NCI-H748 (cell line): ENCODE results near the gene SPEG.

Source experiments
- DNase-seq: peaks from one replicate; lab custom pipeline; 2025; ENCODE audit not compliant: unreplicated experiment; lab: John Stamatoyannopoulos, UW

Gene SPEG

GRCh38 chr2:219475697-219476651 is 41.3 kb downstream of the SPEG start:
- DNase-seq = peak; percentile 63

GRCh38 chr2:219476652-219477151 is 42.1 kb downstream of the SPEG start:
- DNase-seq = no peak

GRCh38 chr2:219477179-219477578 is 42.5 kb downstream of the SPEG start:
- DNase-seq = no peak

DNA sequence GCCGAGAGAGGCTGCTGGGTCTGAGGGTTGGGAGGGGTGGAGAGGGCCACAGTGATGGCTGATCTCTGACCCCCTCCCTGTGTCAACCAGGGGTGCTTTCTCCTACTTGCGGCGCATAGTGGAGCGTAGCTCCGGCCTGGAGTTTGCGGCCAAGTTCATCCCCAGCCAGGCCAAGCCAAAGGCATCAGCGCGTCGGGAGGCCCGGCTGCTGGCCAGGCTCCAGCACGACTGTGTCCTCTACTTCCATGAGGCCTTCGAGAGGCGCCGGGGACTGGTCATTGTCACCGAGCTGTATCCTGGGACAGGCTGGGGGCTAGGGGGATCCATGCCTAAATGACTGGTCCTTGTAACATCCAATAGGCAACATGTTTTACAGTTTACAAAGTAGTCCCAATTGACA is 43.2 kb downstream of the SPEG start:
- no peak for DNase-seq

DNA sequence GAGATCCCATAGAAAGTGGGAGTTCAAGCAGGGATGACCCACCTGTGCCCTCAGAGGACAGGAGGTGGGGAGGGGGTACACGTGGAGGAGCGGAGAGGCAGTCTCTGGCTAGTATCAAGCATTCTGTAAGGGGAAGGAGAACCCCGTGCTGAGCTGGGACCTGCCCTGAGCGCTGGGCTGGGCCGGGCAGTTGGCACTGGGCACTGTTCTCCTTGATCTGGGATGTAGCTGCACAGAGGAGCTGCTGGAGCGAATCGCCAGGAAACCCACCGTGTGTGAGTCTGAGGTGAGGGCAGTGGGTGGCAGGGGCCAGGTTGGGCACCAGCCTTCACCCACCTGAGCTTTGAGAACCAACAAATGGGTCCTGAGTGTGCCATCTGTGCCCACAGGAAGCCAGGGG is 44.3 kb downstream of the SPEG start:
- DNase-seq = no peak

- no peak for DNase-seq
These were observed 45.4 kb downstream of the SPEG start for GRCh38 chr2:219480004-219480403.

DNA sequence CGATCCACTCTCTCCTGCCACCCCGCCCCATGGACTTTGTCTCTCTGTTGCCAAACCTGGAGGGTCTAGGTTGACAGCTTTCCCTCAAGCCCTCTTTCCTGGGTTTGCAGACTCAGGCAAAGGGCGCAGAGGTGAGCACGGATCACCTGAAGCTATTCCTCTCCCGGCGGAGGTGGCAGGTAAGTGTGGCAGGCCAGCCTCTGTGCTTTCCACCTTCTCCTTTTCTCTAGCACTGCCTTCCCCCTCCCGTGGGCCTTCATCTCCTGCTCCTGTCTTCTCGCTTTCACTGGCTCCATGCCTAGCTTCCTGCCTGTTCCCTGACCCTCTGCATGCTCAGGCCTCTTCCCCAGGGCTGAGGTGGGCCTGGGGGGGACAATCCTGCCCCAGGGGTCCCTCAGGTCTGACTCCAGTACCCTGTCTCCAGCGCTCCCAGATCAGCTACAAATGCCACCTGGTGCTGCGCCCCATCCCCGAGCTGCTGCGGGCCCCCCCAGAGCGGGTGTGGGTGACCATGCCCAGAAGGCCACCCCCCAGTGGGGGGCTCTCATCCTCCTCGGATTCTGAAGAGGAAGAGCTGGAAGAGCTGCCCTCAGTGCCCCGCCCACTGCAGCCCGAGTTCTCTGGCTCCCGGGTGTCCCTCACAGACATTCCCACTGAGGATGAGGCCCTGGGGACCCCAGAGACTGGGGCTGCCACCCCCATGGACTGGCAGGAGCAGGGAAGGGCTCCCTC is 48.2 kb downstream of the SPEG start:
- DNase-seq = no peak

- DNase-seq = peak; percentile 39
These were observed 49.1 kb downstream of the SPEG start for GRCh38 chr2:219483451-219484342.

GRCh38 chr2:219484343-219485200 is 49.9 kb downstream of the SPEG start:
- DNase-seq = peak; percentile 57

DNA sequence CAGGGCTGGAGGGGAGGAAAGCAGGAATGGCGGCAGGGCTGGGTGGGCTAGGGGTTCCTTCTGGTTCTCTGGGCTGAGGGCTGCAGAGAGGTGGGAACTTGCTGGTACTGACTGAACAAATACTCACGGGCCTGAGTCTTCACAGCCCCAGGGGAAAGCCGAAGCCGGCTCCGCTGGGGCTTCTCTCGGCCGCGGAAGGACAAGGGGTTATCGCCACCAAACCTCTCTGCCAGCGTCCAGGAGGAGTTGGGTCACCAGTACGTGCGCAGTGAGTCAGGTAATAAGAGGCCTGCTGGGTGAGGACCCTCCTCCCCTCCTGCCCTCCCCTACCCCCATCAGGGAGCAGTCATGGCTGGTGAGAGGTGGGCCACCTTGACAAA is 50.5 kb downstream of the SPEG start:
- no peak for DNase-seq

DNA sequence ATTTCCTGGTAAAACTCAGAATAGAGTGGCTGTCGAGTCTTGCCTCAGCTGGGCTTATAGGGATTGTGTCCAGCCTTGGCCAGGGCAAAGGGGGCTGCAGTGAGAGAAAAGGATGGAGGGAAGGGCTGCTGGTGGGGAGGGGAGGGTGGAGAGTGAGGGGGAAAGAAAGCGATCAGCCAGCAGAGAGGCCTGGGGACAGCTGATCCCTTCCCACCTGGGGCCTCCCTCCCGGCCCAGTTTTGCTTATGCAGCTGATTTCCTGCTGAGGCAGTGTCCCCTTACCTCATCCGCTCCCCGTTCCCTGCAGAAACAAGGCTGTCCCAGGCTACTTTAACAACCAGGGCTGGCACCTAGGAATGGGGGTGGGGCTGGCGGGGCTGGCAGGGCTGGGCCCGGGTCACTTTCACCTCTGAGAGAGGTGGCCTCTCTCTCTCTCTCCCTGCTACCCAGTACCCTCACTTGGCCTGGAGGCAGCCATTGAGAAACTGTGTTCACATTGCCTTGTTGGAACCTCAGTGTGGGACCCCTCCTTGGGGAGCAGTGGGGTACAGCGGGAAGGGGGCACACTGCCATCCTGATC is 51.8 kb downstream of the SPEG start:
- no peak for DNase-seq

- no peak for DNase-seq
These were observed 53.7 kb downstream of the SPEG start for GRCh38 chr2:219488149-219488843.

- DNase-seq = no peak
These were observed 54.2 kb downstream of the SPEG start for GRCh38 chr2:219488844-219489194.

- no peak for DNase-seq
These were observed 54.7 kb downstream of the SPEG start for GRCh38 chr2:219489315-219489714.

DNA sequence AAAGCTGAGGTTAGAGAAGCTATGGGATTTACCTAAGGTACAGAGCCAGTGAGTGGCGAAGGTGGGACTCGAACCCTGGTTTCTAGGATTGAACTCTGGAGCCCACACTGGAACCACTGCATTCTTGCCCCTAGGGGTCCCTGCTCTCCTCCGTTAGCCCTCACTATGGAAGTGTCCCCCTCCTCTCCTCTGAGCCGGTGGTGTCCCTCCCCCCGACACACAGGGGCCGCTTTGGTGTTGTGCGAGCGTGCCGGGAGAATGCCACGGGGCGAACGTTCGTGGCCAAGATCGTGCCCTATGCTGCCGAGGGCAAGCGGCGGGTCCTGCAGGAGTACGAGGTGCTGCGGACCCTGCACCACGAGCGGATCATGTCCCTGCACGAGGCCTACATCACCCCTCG is 55.5 kb downstream of the SPEG start:
- DNase-seq = no peak

DNA sequence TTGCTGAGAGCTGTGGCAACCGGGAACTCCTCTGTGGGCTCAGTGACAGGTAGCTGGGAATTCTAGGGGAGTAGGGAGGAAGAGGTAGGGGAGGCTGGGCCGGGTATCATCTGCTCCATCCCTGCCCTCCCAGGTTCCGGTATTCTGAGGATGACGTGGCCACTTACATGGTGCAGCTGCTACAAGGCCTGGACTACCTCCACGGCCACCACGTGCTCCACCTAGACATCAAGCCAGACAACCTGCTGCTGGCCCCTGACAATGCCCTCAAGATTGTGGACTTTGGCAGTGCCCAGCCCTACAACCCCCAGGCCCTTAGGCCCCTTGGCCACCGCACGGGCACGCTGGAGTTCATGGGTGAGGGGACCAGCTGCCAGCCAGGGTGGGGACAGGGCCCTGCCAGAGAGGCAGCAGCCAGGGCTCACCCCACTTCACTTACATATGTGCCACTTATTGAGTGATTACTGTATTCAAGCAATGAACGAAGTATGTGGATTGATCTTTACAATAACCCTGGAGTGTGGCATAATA is 56.0 kb downstream of the SPEG start:
- no peak for DNase-seq

- DNase-seq = no peak
These were observed 56.8 kb downstream of the SPEG start for GRCh38 chr2:219491278-219491963.

DNA sequence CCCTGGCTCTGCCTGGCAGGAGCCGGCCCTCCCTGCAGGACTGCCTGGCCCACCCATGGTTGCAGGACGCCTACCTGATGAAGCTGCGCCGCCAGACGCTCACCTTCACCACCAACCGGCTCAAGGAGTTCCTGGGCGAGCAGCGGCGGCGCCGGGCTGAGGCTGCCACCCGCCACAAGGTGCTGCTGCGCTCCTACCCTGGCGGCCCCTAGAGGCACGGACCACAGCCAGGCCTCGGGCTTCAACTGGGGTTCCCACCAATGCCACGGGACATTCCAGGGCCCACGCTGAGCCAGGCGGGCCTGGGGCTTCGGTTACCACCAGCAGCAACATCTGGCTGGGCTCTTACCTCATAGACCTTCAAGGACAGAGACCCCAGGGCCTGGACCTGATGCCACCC is 57.9 kb downstream of the SPEG start:
- no peak for DNase-seq
